GM10266 (cell line): Measurements from ENCODE around the gene MRPL20.
A peak's percentile ranks its signal among the peaks of the same experiment; 100 is the strongest.

ENCODE experiments used
- DNase-seq: peaks from one replicate; pipeline ENCODE4 v3.0.0; 2012; ENCODE audit errors: extremely low spot score
- CTCF ChIP-seq: IDR thresholded peaks from 2 replicates; pipeline ENCODE4 v1.5.1; 2012; ENCODE audit warnings: mild to moderate bottlenecking, low read depth; ENCODE audit not compliant: control insufficient read depth, insufficient read depth; ENCODE audit errors: missing control alignments

Gene MRPL20

GRCh38 chr1:1402072-1402900 is 4.8 kb downstream of the MRPL20 start:
- no peak for DNase-seq
- peak; percentile 59 for TF ChIP-seq CTCF

GRCh38 chr1:1401457-1402010 is 5.6 kb downstream of the MRPL20 start:
- no peak for DNase-seq
- no peak for TF ChIP-seq CTCF

GRCh38 chr1:1400576-1401456 is 6.3 kb downstream of the MRPL20 start:
- no peak for TF ChIP-seq CTCF
- no peak for DNase-seq

- no peak for DNase-seq
- TF ChIP-seq CTCF, result no peak
These were observed 7.1 kb downstream of the MRPL20 start for GRCh38 chr1:1399872-1400575.

GRCh38 chr1:1399187-1399871 is 7.8 kb downstream of the MRPL20 start, which contains the start of gene CCNL2:
TSS of gene CCNL2 (minus strand) at chr1:1399335. CDS start at chr1:1399306, 29 bp downstream.
- TF ChIP-seq CTCF, result peak; percentile 38
- DNase-seq, result peak; percentile 99

GRCh38 chr1:1398677-1399186 is 8.4 kb downstream of the MRPL20 start:
- DNase-seq, result no peak
- no peak for TF ChIP-seq CTCF
